Renal cortical epithelial cell (primary cell): Measurements from ENCODE around the gene CLASP1. TPM values are rescaled to one million over a fixed set of nuclear protein-coding genes. Genes with fewer than 3 reads are reported as not detected.

ENCODE experiments used
- DNase-seq: peaks from one replicate; pipeline ENCODE4 v3.0.0-alpha.2; 2011; ENCODE audit warnings: low read depth
- total RNA-seq: library from RNA; depleted of rRNA; stranded (reverse); fragments of >200 nt; gene quantifications from 2 replicates; pipeline ENCODE4 v1.2.3, GENCODE V29; 2014

CLASP1 gene
- total RNA-seq, 1 donor from 2014 or later = 124 TPM

GRCh38 chr2:121288454-121289231, 360.6 kb downstream of the CLASP1 start:
- DNase-seq = no peak

GRCh38 chr2:121287956-121288355, 361.3 kb downstream of the CLASP1 start:
- DNase-seq = no peak

Other genes starting within 250 kb of the CLASP1 start
- under 0.01 TPM in 1 of 2 replicates, not detected in the other for gene RNU4ATAC, start 118.6 kb downstream of the CLASP1 start, total RNA-seq
- gene NIFK, start 87.4 kb upstream of the CLASP1 start, total RNA-seq = 87.5 and 104 TPM in 2 replicates
- gene TSN, start 106.2 kb upstream of the CLASP1 start, total RNA-seq = 81.1 and 83.8 TPM in 2 replicates